GM23338 (cell line): Measurements from ENCODE around the gene RNF220. TPM values are rescaled to one million over a fixed set of nuclear protein-coding genes. Genes with fewer than 3 reads are reported as not detected.

ENCODE experiments used
- ATAC-seq: fragments of 200-7000 bp; cut with Tn5 transposase; 3 replicates; pipeline ENCODE4 v1.9.1; 2020
- DNase-seq: peaks from one replicate; pipeline ENCODE4 v3.0.0-alpha.2; 2015; ENCODE audit warnings: low spot score
- H2AFZ ChIP-seq: fragments of 200-600 bp; sonication (generic); 2 replicates; pipeline ENCODE4 v1.8.0; 2016; ENCODE audit warnings: antibody characterized with exemption, mild to moderate bottlenecking, moderate library complexity
- H3F3A ChIP-seq: fragments of 200-600 bp; sonication (generic); replicated peaks from 2 replicates; pipeline ENCODE4 v1.8.0; 2017; ENCODE audit warnings: antibody characterized with exemption, mixed run types, low read depth
- H3K27ac ChIP-seq: fragments of 200-600 bp; sonication (generic); 2 replicates; pipeline ENCODE4 v1.6.1; 2016; ENCODE audit warnings: low read depth
- H3K27me3 ChIP-seq: fragments of 200-600 bp; sonication (generic); 2 replicates; pipeline ENCODE4 v1.8.0; 2016; ENCODE audit warnings: mild to moderate bottlenecking, mixed run types, moderate library complexity; ENCODE audit not compliant: insufficient read depth
- H3K36me3 ChIP-seq: fragments of 200-600 bp; sonication (generic); 2 replicates; pipeline ENCODE4 v1.8.0; 2016; ENCODE audit warnings: mild to moderate bottlenecking; ENCODE audit not compliant: insufficient read depth
- H3K4me1 ChIP-seq: fragments of 200-600 bp; sonication (generic); 2 replicates; pipeline ENCODE4 v1.8.0; 2016; ENCODE audit warnings: mild to moderate bottlenecking, moderate library complexity; ENCODE audit not compliant: insufficient read depth
- H3K4me2 ChIP-seq: fragments of 200-600 bp; sonication (generic); 2 replicates; pipeline ENCODE4 v1.7.1; 2017; ENCODE audit warnings: mixed run types
- H3K4me3 ChIP-seq: fragments of 200-600 bp; sonication (generic); 2 replicates; pipeline ENCODE4 v1.6.1; 2016; ENCODE audit warnings: mixed run types
- H3K79me2 ChIP-seq: fragments of 200-600 bp; sonication (generic); replicated peaks from 2 replicates; pipeline ENCODE4 v1.8.0; 2017; ENCODE audit warnings: mild to moderate bottlenecking; ENCODE audit not compliant: insufficient read depth
- H3K9me2 ChIP-seq: fragments of 200-600 bp; sonication (generic); 2 replicates; pipeline ENCODE4 v1.8.0; 2017; ENCODE audit not compliant: insufficient read depth
- H4K20me1 ChIP-seq: fragments of 200-600 bp; sonication (generic); replicated peaks from 2 replicates; pipeline ENCODE4 v1.8.0; 2017; ENCODE audit warnings: mild to moderate bottlenecking; ENCODE audit not compliant: insufficient read depth
- H3K27ac Mint-ChIP-seq: 2 replicates; pipeline ENCODE4 v1.8.0; 2020; ENCODE audit warnings: inconsistent platforms, mild to moderate bottlenecking, moderate library complexity, mixed read lengths
- H3K27me3 Mint-ChIP-seq: 3 replicates; pipeline ENCODE4 v1.8.0; 2022; ENCODE audit warnings: low read depth, mild to moderate bottlenecking, moderate library complexity, mixed read lengths, inconsistent platforms; ENCODE audit not compliant: insufficient read depth, poor library complexity
- H3K36me3 Mint-ChIP-seq: 3 replicates; pipeline ENCODE4 v1.8.0; 2021; ENCODE audit warnings: low read depth, mild to moderate bottlenecking, inconsistent platforms, moderate library complexity, mixed read lengths
- H3K4me1 Mint-ChIP-seq: 3 replicates; pipeline ENCODE4 v1.8.0; 2020; ENCODE audit warnings: mild to moderate bottlenecking, inconsistent platforms, mixed read lengths
- H3K4me3 Mint-ChIP-seq: 3 replicates; pipeline ENCODE4 v1.8.0; 2021; ENCODE audit warnings: moderate library complexity, mild to moderate bottlenecking, inconsistent platforms, mixed read lengths
- H3K9me3 Mint-ChIP-seq: 3 replicates; pipeline ENCODE4 v1.8.0; 2020; ENCODE audit warnings: moderate library complexity, mild to moderate bottlenecking, inconsistent platforms, mixed read lengths
- EZH2phosphoT487 ChIP-seq: fragments of 200-600 bp; sonication (generic); IDR thresholded peaks from one replicate; pipeline ENCODE4 v1.8.1; 2018; ENCODE audit warnings: antibody characterized with exemption; ENCODE audit not compliant: unreplicated experiment
- JUNB ChIP-seq: IDR thresholded peaks from one replicate; pipeline ENCODE4 v1.6.1; 2016; ENCODE audit warnings: antibody characterized with exemption; ENCODE audit not compliant: unreplicated experiment
- POLR2AphosphoS5 ChIP-seq: IDR thresholded peaks from 2 replicates; pipeline ENCODE4 v1.6.1; 2016; ENCODE audit warnings: antibody characterized with exemption, low read depth
- STAT1 ChIP-seq: IDR thresholded peaks from one replicate; pipeline ENCODE4 v1.6.1; 2016; ENCODE audit warnings: antibody characterized with exemption; ENCODE audit not compliant: unreplicated experiment
- ZNF114 ChIP-seq: fragments of 250-450 bp; sonication (Bioruptor Pico); IDR thresholded peaks from 2 replicates; pipeline ENCODE4 v1.5.0; 2020; ENCODE audit warnings: mild to moderate bottlenecking, moderate library complexity
- ZNF331 ChIP-seq: fragments of 250-450 bp; sonication (Bioruptor Pico); IDR thresholded peaks from 2 replicates; pipeline ENCODE4 v1.5.0; 2020; ENCODE audit warnings: low read depth, mild to moderate bottlenecking, moderate library complexity
- polyA plus RNA-seq: library from polyadenylated mRNA; unstranded; fragments of >200 nt; fragmentation: Nextera tagmentation; extraction: Ambion mirVana; gene quantifications from 2 replicates; pipeline ENCODE4 v1.2.1, GENCODE V29; 2016
- total RNA-seq: library from RNA; depleted of rRNA; stranded (reverse); fragments of >200 nt; shearing (Covaris generic); gene quantifications from 2 replicates; pipeline ENCODE4 v1.2.3, GENCODE V29; 2014
- TF ChIP-seq, protein P1 (sequence below), 2 experiments: fragments of 200-600 bp in 1 of 2; sonication (generic) in 1 of 2; conservative IDR thresholded peaks; 2 replicates each; pipeline versions ENCODE4 v1.5.1 to v1.6.1; 2016 to 2017; ENCODE audit warnings: antibody characterized with exemption in 2 of 2, low read depth in 2 of 2, mild to moderate bottlenecking in 2 of 2, moderate library complexity in 1 of 2
- TF ChIP-seq, protein P2 (sequence below): IDR thresholded peaks from one replicate; pipeline ENCODE4 v1.6.1; 2018; ENCODE audit warnings: antibody characterized with exemption; ENCODE audit not compliant: unreplicated experiment
- TF ChIP-seq, protein P3 (sequence below): IDR thresholded peaks from 2 replicates; pipeline ENCODE4 v1.6.1; 2016; ENCODE audit warnings: antibody characterized with exemption

The RNF220 gene
- total and polyA plus RNA-seq, 2 experiments from 2014 or later = 72.8 to 168 TPM

DNA sequence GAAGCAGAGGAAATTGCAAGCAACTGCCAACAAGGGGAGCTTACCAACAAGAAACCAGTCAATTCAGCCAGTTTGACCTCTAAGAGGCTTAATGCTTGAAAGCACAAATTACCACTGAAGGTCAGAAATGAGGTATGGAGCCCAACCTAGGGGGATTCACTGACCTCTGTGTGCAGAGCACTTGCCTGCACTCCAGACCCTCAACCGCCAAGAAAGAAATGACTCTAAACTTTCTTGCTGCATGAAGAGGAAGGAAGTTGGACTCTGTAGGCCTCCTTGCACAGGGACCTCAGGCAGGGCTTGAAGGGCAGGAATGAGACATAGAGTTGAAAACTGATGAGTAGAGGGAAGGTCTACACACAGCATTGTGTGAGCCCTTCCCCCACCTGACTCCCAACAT lies 279.5 kb downstream of the RNF220 start:
- Mint-ChIP-seq H3K36me3 (no peaks in the 10 kb centered on the region; the same call in 2 of the 3 replicates), H3K4me1 (peaks cover 37% of the 10 kb centered on the region), H3K4me3 (no peak overlapping the region), H3K9me3 (no peaks in the 10 kb centered on the region), H3K27me3 (peaks cover 10% of the 10 kb centered on the region), H3K27ac (no peak overlapping the region)
- 0 out of 2 replicates have a peak, but pooled peaks cover 3% of the 10 kb centered on the region for H4K20me1 ChIP-seq
- H3K27ac ChIP-seq = no peak overlapping the region
- H3K4me2 ChIP-seq = no peak overlapping the region
- H2AFZ ChIP-seq = no peak overlapping the region
- ATAC-seq (no peak), DNase-seq (no peak)
- TF ChIP-seq, protein P1, sequence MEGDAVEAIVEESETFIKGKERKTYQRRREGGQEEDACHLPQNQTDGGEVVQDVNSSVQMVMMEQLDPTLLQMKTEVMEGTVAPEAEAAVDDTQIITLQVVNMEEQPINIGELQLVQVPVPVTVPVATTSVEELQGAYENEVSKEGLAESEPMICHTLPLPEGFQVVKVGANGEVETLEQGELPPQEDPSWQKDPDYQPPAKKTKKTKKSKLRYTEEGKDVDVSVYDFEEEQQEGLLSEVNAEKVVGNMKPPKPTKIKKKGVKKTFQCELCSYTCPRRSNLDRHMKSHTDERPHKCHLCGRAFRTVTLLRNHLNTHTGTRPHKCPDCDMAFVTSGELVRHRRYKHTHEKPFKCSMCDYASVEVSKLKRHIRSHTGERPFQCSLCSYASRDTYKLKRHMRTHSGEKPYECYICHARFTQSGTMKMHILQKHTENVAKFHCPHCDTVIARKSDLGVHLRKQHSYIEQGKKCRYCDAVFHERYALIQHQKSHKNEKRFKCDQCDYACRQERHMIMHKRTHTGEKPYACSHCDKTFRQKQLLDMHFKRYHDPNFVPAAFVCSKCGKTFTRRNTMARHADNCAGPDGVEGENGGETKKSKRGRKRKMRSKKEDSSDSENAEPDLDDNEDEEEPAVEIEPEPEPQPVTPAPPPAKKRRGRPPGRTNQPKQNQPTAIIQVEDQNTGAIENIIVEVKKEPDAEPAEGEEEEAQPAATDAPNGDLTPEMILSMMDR (conservative IDR thresholded peaks at IDR 0.05; ENCODE audit: low read depth in 2 of 2) = no peak
- TF ChIP-seq, protein P2, sequence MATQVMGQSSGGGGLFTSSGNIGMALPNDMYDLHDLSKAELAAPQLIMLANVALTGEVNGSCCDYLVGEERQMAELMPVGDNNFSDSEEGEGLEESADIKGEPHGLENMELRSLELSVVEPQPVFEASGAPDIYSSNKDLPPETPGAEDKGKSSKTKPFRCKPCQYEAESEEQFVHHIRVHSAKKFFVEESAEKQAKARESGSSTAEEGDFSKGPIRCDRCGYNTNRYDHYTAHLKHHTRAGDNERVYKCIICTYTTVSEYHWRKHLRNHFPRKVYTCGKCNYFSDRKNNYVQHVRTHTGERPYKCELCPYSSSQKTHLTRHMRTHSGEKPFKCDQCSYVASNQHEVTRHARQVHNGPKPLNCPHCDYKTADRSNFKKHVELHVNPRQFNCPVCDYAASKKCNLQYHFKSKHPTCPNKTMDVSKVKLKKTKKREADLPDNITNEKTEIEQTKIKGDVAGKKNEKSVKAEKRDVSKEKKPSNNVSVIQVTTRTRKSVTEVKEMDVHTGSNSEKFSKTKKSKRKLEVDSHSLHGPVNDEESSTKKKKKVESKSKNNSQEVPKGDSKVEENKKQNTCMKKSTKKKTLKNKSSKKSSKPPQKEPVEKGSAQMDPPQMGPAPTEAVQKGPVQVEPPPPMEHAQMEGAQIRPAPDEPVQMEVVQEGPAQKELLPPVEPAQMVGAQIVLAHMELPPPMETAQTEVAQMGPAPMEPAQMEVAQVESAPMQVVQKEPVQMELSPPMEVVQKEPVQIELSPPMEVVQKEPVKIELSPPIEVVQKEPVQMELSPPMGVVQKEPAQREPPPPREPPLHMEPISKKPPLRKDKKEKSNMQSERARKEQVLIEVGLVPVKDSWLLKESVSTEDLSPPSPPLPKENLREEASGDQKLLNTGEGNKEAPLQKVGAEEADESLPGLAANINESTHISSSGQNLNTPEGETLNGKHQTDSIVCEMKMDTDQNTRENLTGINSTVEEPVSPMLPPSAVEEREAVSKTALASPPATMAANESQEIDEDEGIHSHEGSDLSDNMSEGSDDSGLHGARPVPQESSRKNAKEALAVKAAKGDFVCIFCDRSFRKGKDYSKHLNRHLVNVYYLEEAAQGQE = no peak
- no peak for TF ChIP-seq EZH2phosphoT487
- no peak for TF ChIP-seq JUNB
- no peak for TF ChIP-seq ZNF331 (CRISPR knock-in tag)
- no peak for TF ChIP-seq POLR2AphosphoS5
- no peak for TF ChIP-seq STAT1
- TF ChIP-seq, protein P3, sequence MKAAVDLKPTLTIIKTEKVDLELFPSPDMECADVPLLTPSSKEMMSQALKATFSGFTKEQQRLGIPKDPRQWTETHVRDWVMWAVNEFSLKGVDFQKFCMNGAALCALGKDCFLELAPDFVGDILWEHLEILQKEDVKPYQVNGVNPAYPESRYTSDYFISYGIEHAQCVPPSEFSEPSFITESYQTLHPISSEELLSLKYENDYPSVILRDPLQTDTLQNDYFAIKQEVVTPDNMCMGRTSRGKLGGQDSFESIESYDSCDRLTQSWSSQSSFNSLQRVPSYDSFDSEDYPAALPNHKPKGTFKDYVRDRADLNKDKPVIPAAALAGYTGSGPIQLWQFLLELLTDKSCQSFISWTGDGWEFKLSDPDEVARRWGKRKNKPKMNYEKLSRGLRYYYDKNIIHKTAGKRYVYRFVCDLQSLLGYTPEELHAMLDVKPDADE = no peak
- no peak for TF ChIP-seq ZNF114
- peaks cover 35% of the 10 kb centered on the region for H3K4me1 ChIP-seq
- no peak overlapping the region for H3K4me3 ChIP-seq
- H3K79me2 ChIP-seq = no peaks in the 10 kb centered on the region
- H3K36me3 ChIP-seq = no peaks in the 10 kb centered on the region
- 0 out of 2 replicates have a peak, but pooled peaks cover 3% of the 10 kb centered on the region for H3F3A ChIP-seq
- H3K9me2 ChIP-seq = no peaks in the 10 kb centered on the region
- H3K27me3 ChIP-seq = no peaks in the 10 kb centered on the region

DNA sequence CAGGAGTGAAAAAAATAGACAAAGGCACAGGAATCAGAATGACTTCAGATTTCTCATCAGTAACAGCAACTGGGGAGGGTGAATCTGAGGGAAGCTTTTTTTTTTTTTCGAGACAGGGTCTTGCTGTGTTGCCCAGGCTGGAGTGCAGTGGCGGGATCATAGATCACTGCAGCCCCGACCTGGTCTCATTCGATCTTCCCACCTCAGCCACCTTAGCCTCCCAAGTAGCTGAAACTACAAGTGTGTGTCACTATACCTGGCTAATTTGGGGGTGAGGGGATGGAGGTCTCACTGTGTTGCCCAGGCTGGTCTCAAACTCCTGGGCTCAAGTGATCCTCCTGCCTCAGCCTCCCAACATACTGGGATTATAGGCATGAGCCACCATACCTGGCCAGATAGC lies 280.2 kb downstream of the RNF220 start:
- Mint-ChIP-seq H3K27ac (no peak overlapping the region), H3K4me1 (peaks cover 39% of the 10 kb centered on the region), H3K27me3 (peaks cover 10% of the 10 kb centered on the region), H3K4me3 (no peak overlapping the region; the same call in 2 of the 3 replicates), H3K9me3 (no peaks in the 10 kb centered on the region), H3K36me3 (no peaks in the 10 kb centered on the region)
- Histone ChIP-seq H3K4me3 (no peak overlapping the region), H3K4me2 (no peak overlapping the region), H2AFZ (no peak overlapping the region), H4K20me1 (0 out of 2 replicates have a peak, but pooled peaks cover 3% of the 10 kb centered on the region), H3K4me1 (peaks cover 37% of the 10 kb centered on the region), H3K36me3 (no peaks in the 10 kb centered on the region), H3F3A (0 out of 2 replicates have a peak, but pooled peaks cover 3% of the 10 kb centered on the region), H3K27me3 (no peaks in the 10 kb centered on the region), H3K9me2 (no peaks in the 10 kb centered on the region), H3K27ac (no peak overlapping the region), H3K79me2 (no peaks in the 10 kb centered on the region)
- TF ChIP-seq, protein P2 = no peak
- TF ChIP-seq STAT1 = no peak
- DNase-seq (no peak), ATAC-seq (no peak)
